ENCODE measurements around the gene AIFM3. TPM values are rescaled to one million over a fixed set of nuclear protein-coding genes. Genes with fewer than 3 reads are reported as not detected.

The AIFM3 gene
- total RNA-seq, 2 donors from 2014 or later, result 126 to 184 TPM

- intact Hi-C loops (cut with DNase I, micrococcal nuclease), result no loop called here
- DNase-seq, result no peak
- no peak for ATAC-seq
Observed at GRCh38 chr22:21029486-21030025, 62.5 kb downstream of the AIFM3 start.

DNA sequence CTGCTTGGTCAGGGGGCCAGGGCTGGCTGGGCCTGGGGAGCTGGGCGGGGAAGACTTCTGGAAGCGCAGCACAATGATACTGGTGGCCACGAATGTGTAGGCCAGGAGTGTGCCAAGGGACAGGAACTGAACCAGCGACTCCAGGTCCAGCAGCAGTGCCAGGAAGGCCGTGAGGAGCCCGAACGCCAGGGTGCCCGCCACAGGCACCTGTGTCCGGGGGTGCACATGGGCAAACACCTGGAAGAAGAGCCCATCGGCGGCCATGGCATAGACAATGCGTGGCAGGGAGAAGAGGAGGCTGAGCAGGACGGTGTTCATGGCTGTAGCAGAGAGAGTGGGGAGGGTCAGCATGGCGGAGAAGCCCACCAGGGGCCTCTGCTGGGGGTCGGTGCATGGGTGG is 63.0 kb downstream of the AIFM3 start:
- DNase-seq, result no peak
- intact Hi-C loops (cut with DNase I, micrococcal nuclease), result no loop called here
- no peak for ATAC-seq

Other genes with a start within 250 kb of the AIFM3 start
- gene SERPIND1, start 193.1 kb upstream of the AIFM3 start, total RNA-seq, result not detected
- gene PI4KA, start 108.4 kb upstream of the AIFM3 start, total RNA-seq, result 10 to 100 TPM; 77.3 to 82.4 TPM
- gene SNAP29, start 108.2 kb upstream of the AIFM3 start, total RNA-seq, result 10 to 100 TPM; 26.3 to 30.3 TPM
- 10 to 100 TPM; 51.3 to 60.9 TPM for gene CRKL, start 49.8 kb upstream of the AIFM3 start, total RNA-seq
- 10 to 100 TPM; 49.9 to 50.4 TPM for gene LZTR1, start 15.0 kb downstream of the AIFM3 start, total RNA-seq
- 10 to 100 TPM; 18.1 to 20.0 TPM for gene THAP7, start 34.9 kb downstream of the AIFM3 start, total RNA-seq
- gene P2RX6, start 47.9 kb downstream of the AIFM3 start, total RNA-seq, result 1 to 10 TPM in 1 of 2 donors, under 1 TPM in 1; 0.73 to 1.5 TPM
- 1 to 10 TPM; 4.0 to 4.9 TPM for gene SLC7A4, start 65.3 kb downstream of the AIFM3 start, total RNA-seq
- under 1 TPM in 1 of 2 donors, not detected in 1; 0.18 TPM for gene LRRC74B, start 78.7 kb downstream of the AIFM3 start, total RNA-seq